HL-60 (cell line): ENCODE data around the gene P4HA2.

Experiments used
- DNase-seq, 2 experiments: peaks; one replicate each; pipeline ENCODE4 v3.0.0-alpha.2; 2010 to 2020; ENCODE audit warnings: low read depth in 1 of 2, low spot score in 1 of 2
- H3K27ac ChIP-seq: fragments of 250-450 bp; sonication (Bioruptor Pico); replicated peaks from 2 replicates; pipeline ENCODE4 v1.5.1; 2020; ENCODE audit warnings: mild to moderate bottlenecking, moderate library complexity
- H3K27me3 ChIP-seq: fragments of 250-450 bp; sonication (Bioruptor Pico); 2 replicates; pipeline ENCODE4 v1.5.1; 2021; ENCODE audit warnings: mild to moderate bottlenecking, moderate library complexity; ENCODE audit not compliant: insufficient read depth, poor library complexity, severe bottlenecking
- H3K4me3 ChIP-seq: replicated peaks from 2 replicates; pipeline ENCODE4 v1.5.1; 2011; ENCODE audit warnings: mild to moderate bottlenecking, control low read depth, low read length; ENCODE audit not compliant: insufficient read depth
- GABPA ChIP-seq: IDR thresholded peaks from 2 replicates; pipeline ENCODE4 v1.6.1; 2012; ENCODE audit warnings: low read depth
- POLR2AphosphoS5 ChIP-seq: IDR thresholded peaks from 2 replicates; pipeline ENCODE4 v1.6.1; 2012; ENCODE audit warnings: low read depth
- SPI1 ChIP-seq: IDR thresholded peaks from 2 replicates; pipeline ENCODE4 v1.6.1; 2012; ENCODE audit warnings: low read depth, mild to moderate bottlenecking, borderline replicate concordance
- TF ChIP-seq, protein P1 (sequence below): IDR thresholded peaks from 2 replicates; pipeline ENCODE4 v1.6.1; 2012; ENCODE audit warnings: low read depth; ENCODE audit not compliant: insufficient replicate concordance
- TF ChIP-seq, protein P2 (sequence below): IDR thresholded peaks from one replicate; pipeline ENCODE4 v1.5.1; 2011; ENCODE audit warnings: low read length, control low read depth, inconsistent platforms; ENCODE audit not compliant: insufficient read depth

P4HA2 gene

DNA sequence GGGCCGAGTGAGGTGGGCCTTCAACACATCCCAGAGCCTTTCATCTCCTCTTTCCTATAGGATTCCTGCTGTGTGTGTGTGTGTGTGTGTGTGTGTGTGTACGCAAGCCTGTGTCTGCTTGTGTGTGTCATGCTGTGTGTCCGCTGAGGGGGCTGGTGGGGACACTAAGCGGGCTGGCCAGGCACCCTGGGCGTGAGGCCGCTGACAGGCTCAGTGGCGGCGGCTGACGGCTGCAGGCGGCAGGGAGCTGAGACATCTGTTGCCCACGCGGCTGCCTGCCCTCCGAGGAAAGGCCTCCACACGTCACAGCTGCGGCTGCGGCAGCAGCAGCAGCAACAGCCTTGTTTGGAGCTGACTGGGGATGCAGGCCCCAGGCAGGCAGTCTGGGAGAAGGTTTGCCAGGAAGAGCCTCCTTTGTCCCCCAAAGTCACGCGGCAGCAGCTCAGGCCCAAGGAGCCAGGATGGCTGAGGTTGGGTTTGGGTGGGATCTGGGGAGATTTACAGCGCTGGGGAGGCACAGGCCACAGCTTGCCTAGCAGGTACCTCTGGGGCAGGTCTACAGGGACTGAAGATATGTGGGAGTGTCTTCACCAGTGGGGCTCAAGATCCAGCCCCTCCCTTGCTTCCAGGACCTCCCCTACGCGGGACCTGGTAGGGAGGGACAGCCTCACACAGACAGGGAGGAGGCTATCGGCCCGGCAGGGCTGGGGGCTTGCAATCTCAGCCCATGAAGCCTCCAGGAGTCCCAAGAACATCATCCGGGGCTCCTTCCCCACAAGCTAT lies 31.6 kb upstream of the P4HA2 start:
- H3K27me3 ChIP-seq, result no peaks in the 10 kb centered on the region
- DNase-seq, result no peak
- H3K4me3 ChIP-seq, result no peak overlapping the region
- no peak overlapping the region for H3K27ac ChIP-seq
- TF ChIP-seq SPI1 (no peak), POLR2AphosphoS5 (no peak), GABPA (no peak)
- TF ChIP-seq, protein P1, sequence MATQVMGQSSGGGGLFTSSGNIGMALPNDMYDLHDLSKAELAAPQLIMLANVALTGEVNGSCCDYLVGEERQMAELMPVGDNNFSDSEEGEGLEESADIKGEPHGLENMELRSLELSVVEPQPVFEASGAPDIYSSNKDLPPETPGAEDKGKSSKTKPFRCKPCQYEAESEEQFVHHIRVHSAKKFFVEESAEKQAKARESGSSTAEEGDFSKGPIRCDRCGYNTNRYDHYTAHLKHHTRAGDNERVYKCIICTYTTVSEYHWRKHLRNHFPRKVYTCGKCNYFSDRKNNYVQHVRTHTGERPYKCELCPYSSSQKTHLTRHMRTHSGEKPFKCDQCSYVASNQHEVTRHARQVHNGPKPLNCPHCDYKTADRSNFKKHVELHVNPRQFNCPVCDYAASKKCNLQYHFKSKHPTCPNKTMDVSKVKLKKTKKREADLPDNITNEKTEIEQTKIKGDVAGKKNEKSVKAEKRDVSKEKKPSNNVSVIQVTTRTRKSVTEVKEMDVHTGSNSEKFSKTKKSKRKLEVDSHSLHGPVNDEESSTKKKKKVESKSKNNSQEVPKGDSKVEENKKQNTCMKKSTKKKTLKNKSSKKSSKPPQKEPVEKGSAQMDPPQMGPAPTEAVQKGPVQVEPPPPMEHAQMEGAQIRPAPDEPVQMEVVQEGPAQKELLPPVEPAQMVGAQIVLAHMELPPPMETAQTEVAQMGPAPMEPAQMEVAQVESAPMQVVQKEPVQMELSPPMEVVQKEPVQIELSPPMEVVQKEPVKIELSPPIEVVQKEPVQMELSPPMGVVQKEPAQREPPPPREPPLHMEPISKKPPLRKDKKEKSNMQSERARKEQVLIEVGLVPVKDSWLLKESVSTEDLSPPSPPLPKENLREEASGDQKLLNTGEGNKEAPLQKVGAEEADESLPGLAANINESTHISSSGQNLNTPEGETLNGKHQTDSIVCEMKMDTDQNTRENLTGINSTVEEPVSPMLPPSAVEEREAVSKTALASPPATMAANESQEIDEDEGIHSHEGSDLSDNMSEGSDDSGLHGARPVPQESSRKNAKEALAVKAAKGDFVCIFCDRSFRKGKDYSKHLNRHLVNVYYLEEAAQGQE, result no peak
- TF ChIP-seq, protein P2, sequence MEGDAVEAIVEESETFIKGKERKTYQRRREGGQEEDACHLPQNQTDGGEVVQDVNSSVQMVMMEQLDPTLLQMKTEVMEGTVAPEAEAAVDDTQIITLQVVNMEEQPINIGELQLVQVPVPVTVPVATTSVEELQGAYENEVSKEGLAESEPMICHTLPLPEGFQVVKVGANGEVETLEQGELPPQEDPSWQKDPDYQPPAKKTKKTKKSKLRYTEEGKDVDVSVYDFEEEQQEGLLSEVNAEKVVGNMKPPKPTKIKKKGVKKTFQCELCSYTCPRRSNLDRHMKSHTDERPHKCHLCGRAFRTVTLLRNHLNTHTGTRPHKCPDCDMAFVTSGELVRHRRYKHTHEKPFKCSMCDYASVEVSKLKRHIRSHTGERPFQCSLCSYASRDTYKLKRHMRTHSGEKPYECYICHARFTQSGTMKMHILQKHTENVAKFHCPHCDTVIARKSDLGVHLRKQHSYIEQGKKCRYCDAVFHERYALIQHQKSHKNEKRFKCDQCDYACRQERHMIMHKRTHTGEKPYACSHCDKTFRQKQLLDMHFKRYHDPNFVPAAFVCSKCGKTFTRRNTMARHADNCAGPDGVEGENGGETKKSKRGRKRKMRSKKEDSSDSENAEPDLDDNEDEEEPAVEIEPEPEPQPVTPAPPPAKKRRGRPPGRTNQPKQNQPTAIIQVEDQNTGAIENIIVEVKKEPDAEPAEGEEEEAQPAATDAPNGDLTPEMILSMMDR, result no peak

DNA sequence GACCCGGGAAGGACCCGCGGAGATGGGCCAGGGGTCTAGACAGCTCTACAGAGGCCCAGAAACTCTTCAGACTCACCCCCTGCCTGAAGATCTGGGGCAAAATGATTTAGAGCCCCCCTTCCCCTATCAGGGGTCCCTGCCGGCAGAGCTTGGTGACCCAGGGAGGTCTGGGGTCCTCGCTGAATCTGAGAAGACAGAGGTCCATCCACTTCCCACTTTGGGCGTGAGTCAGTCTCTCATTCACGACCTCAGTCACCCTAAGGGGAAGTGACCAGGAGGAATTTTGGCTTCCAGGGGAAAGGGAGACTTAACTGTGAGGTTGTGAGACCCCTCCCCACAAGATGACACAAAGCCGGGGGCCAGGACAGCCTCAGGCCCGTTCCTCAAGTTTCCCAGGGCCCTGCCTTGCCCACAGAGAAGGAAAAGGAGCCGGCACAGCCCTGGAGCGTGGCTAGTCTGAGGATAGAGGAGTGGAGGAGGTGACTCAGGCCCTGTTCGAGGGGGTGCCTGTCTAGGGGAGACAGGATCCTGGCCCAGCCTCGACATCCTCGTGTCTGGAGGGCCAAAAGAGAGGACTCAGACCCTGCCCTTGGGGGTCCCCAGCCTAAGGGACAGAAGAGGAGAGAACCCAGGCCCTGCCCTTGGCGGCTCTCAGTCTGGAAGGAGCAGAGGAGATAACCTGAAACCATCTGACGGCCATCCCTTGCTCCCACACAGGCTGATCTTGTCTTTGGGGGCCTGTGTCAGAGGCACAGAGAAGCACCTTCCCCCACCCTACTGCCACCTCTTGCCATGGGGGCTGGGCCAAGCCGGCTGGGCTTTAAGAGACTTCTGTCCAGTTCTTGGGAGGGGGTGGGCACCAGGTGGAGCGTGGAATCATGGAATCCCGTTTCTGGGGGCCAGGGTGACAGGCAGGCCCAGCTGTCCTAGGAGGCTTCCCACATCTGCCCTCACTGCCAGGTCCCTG lies 30.7 kb upstream of the P4HA2 start:
- H3K4me3 ChIP-seq, result no peak overlapping the region

DNA sequence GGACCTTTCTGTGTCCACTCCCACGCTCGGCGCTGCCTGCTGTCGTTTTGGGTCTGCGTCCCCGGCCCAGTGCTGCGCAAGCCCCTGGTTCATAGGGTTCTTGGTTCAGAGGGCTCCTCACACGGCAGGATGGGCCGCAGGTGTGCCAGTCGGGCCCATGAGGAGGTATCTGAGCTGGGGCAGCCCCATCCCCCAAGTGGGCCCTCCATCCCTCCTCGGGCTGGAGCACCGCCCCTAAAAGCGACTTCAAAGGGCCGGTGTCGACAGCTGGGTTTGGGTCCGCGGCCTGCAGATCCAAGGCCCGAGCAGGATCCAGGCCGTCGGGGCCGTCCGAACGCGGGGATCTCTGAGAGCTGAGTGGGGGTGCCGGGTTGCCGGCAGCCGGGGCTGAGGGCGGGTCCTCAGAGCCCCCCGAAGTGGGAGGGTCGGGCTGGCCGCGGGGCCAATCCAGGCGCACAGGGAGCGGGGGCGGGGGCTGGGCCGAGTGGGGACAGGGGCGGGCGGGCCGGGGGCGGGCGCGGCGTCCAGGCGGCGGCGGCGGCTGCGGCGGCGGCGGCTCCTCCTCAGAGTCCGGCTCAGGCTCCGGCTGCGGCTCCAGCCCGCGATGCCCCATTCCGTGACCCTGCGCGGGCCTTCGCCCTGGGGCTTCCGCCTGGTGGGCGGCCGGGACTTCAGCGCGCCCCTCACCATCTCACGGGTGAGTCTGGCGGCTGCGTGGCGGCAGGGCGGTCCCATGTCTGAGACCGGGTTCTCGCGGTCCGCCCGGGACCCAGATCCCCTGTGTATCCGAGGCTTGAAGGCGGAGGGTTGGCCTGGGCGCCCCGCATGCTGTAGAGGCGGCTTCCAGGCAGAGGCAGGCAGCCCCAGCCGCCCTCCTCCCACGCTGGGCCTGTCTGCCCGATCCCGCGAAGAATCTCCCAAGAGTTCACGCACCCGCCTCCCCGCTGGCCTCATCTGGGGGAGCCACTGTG lies 29.8 kb upstream of the P4HA2 start, which contains the start of gene PDLIM4:
Gene PDLIM4, plus strand, starts transcription at position 566 of the 971 bp plus-strand sequence. Its CDS starts 39 bp downstream, at position 605.
- no peaks in the 10 kb centered on the region for H3K27me3 ChIP-seq
- no peak for DNase-seq
- TF ChIP-seq, protein P1, result no peak
- TF ChIP-seq SPI1, result no peak
- no peak for TF ChIP-seq POLR2AphosphoS5
- no peak for TF ChIP-seq GABPA
- TF ChIP-seq, protein P2, result no peak
- no peak within 1 kb of the TSS for H3K27ac ChIP-seq
- H3K4me3 ChIP-seq, result no peak within 1 kb of the TSS

More for the DNA sequence above, 30.7 kb upstream of the P4HA2 start:
- no peak for DNase-seq
- TF ChIP-seq GABPA, result no peak
- no peak for TF ChIP-seq POLR2AphosphoS5
- H3K27ac ChIP-seq, result no peak overlapping the region
- no peaks in the 10 kb centered on the region for H3K27me3 ChIP-seq
